ENCODE data around the gene PROSER2.

The PROSER2 gene

DNA sequence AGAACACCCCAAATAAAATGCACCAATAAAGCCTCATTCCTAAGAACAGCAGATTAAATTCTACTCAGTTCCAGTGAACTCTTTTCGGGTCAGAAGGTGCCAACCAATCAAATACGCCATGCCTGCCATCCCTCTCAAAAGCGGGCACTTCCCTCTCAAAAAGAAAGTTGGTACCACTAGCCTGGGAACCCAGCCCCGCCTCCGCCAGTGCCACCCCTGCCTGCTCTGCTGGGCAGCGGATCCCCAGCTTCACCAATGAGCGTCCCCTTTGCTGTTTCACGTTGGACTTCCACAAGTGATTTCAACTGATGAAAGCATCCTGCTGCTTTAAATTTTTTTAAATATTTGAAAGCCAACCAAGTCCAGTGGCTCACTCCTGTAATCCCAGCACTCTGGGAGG, 33.2 kb upstream of the PROSER2 start:
- H3K4me3 ChIP-seq (ENCODE audit: low read depth in 1 of 2, low read length in 1 of 2), result no peak overlapping the region
- H3K9me3 ChIP-seq, result no peaks in the 10 kb centered on the region
- H3K27me3 ChIP-seq, result no peaks in the 10 kb centered on the region
- H3K4me1 ChIP-seq (ENCODE audit: control insufficient read depth in 1 of 2, insufficient read depth in 1 of 2, low read depth in 1 of 2, low read length in 1 of 2), result no peaks in the 10 kb centered on the region
- no peak overlapping the region for H3K27ac ChIP-seq
- no peaks in the 10 kb centered on the region for H3K36me3 ChIP-seq
- TF ChIP-seq, protein P1, sequence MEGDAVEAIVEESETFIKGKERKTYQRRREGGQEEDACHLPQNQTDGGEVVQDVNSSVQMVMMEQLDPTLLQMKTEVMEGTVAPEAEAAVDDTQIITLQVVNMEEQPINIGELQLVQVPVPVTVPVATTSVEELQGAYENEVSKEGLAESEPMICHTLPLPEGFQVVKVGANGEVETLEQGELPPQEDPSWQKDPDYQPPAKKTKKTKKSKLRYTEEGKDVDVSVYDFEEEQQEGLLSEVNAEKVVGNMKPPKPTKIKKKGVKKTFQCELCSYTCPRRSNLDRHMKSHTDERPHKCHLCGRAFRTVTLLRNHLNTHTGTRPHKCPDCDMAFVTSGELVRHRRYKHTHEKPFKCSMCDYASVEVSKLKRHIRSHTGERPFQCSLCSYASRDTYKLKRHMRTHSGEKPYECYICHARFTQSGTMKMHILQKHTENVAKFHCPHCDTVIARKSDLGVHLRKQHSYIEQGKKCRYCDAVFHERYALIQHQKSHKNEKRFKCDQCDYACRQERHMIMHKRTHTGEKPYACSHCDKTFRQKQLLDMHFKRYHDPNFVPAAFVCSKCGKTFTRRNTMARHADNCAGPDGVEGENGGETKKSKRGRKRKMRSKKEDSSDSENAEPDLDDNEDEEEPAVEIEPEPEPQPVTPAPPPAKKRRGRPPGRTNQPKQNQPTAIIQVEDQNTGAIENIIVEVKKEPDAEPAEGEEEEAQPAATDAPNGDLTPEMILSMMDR (IDR thresholded peaks at IDR 0.05), result no peak

DNA sequence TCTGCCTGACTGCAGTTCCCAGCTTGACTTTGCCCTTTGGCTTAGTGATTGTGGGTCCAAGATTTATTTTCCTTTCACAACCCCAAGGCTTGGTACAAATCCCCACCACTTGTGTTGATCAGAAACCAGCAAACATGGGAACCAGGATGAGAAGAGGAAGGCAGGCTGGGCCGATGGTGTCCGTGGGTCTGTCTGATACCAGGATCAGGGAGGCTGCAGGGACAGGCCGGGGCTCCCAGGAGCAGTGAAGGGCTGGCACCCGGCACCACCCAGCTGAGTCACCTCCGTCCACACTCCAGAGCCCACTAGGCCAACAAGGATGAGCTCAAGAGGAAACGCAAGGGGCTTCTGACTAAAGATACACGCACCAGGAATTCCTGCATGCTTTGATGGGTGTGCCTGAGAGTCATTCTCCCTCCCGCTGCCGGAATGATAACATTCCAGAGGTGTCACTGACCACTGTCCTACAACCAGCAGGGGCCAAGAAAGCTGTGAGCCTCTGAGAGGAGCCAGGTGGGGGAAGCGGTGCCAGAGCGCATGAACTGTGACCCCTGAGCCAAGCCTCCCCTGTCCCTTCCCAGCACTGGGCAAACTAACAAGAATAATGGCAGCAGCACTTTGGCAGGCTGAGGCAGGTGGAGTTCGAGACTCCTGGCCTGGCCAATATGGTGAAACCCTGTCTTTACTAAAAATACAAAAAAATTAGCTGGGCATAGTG, 29.2 kb upstream of the PROSER2 start:
- no peaks in the 10 kb centered on the region for H3K27me3 ChIP-seq
- TF ChIP-seq, protein P1 (IDR thresholded peaks at IDR 0.05), result no peak
- H3K9me3 ChIP-seq, result no peaks in the 10 kb centered on the region
- no peak overlapping the region for H3K27ac ChIP-seq
- no peaks in the 10 kb centered on the region for H3K4me1 ChIP-seq (ENCODE audit: control insufficient read depth in 1 of 2, insufficient read depth in 1 of 2, low read depth in 1 of 2, low read length in 1 of 2)
- H3K36me3 ChIP-seq, result no peaks in the 10 kb centered on the region
- H3K4me3 ChIP-seq (ENCODE audit: low read depth in 1 of 2, low read length in 1 of 2), result no peak overlapping the region

DNA sequence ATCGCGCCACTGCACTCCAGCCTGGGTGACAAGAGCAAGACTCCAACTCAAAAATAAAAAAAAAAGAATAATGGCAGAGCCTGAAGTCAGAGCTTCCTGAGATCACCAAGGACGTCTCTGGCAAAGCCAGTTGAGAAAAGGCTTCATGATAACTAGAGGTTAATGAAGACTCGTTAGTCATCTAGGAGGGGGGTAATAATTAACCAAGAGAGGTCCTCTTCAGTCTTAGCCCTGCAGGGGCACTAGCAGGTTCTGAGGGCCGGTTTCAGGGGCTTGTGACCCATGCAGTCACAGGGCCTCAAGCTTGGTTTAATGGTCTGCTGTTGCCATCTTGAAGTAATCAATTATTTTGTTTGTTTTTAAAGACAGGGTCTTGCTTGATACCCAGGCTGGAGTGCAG, 28.6 kb upstream of the PROSER2 start:
- no peak overlapping the region for H3K4me3 ChIP-seq (ENCODE audit: low read depth in 1 of 2, low read length in 1 of 2)
- no peaks in the 10 kb centered on the region for H3K36me3 ChIP-seq
- no peaks in the 10 kb centered on the region for H3K4me1 ChIP-seq (ENCODE audit: control insufficient read depth in 1 of 2, insufficient read depth in 1 of 2, low read depth in 1 of 2, low read length in 1 of 2)
- no peaks in the 10 kb centered on the region for H3K27me3 ChIP-seq
- H3K9me3 ChIP-seq, result no peaks in the 10 kb centered on the region
- TF ChIP-seq, protein P1 (IDR thresholded peaks at IDR 0.05), result no peak
- H3K27ac ChIP-seq, result no peak overlapping the region

DNA sequence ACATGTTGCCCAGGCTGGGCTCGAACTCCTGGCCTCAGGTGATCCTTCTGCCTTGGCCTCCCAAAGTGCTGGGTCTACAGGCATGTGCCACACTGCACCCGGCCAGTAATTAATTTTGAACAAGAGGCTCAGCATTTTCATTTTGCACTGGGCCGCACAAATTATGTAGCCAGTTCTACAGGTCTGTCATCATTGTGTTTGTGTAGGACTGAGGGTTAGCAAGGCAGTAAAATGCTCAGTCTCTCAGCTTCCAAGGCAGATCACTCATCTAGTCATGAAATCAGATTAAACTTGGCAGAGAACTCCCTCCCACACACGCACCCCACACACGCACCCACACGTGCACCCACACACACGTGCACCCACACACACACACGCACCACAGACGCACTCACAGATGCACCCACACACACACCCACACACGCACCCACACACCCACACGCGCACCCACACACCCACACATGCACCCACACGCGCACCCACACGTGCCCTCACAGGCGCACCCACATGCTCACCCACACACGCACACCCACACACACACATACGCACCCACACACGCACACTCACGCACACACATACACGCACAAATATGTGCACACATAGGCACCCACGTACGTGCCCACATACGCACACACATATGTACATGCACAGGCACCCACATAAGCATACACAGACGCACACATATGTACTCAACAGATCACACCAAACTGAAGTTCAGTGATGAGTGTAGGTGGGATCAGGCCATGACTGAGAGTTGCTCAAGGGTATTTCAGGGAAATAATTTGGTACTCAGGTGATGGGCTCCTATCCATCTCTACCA, 27.8 kb upstream of the PROSER2 start:
- Histone ChIP-seq H3K9me3 (no peaks in the 10 kb centered on the region), H3K4me3 (ENCODE audit: low read depth in 1 of 2, low read length in 1 of 2) (no peak overlapping the region), H3K27me3 (no peaks in the 10 kb centered on the region), H3K4me1 (ENCODE audit: control insufficient read depth in 1 of 2, insufficient read depth in 1 of 2, low read depth in 1 of 2, low read length in 1 of 2) (no peaks in the 10 kb centered on the region), H3K27ac (no peak overlapping the region), H3K36me3 (no peaks in the 10 kb centered on the region)
- TF ChIP-seq, protein P1 (IDR thresholded peaks at IDR 0.05), result no peak

DNA sequence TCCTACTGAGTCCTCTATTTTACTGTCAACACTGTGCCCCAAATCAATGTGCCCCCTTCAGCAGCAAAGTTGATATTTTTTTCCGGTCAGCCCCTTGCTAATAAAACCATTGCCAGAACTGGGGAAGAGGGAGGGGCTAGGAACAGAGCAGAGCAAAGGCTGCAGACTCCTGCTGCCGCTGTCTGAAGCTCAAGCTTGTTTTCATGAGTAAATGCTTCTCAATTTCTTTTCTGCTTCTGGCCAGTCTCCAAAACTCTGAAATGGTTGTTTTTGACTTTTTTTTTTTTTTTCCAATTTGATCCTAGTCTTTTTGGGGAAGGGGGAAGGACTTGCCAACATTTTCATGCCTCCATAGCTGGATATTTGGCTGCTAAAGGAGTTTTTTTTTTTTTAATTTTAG, 26.7 kb upstream of the PROSER2 start:
- Histone ChIP-seq H3K27ac (no peak overlapping the region), H3K4me1 (ENCODE audit: control insufficient read depth in 1 of 2, insufficient read depth in 1 of 2, low read depth in 1 of 2, low read length in 1 of 2) (no peaks in the 10 kb centered on the region), H3K27me3 (no peaks in the 10 kb centered on the region), H3K9me3 (no peaks in the 10 kb centered on the region), H3K4me3 (ENCODE audit: low read depth in 1 of 2, low read length in 1 of 2) (no peak overlapping the region), H3K36me3 (no peaks in the 10 kb centered on the region)
- TF ChIP-seq, protein P1 (IDR thresholded peaks at IDR 0.05), result no peak
